A549 treated with Mapracorat at 1 μM for 4 hours (cell line): ENCODE data around the gene TIMM23. TPM values are rescaled to one million over a fixed set of nuclear protein-coding genes. Genes with fewer than 3 reads are reported as not detected.

ENCODE experiments used
- total RNA-seq: library from RNA; stranded (reverse); fragments of 200-300 nt; extraction: Qiagen RNA extraction; gene quantifications from 5 replicates; pipeline ENCODE4 v1.2.3, GENCODE V29; 2022

Gene TIMM23
- 152 to 167 TPM (median 154 TPM) in 5 replicates for total RNA-seq

GRCh38 chr10:45972106-45972812 is at the start of gene TIMM23:
Gene TIMM23, plus strand, starts transcription at chr10:45972489. Its CDS starts 136 bp downstream, at chr10:45972625.

GRCh38 chr10:46030091-46030937 is 58.0 kb downstream of the TIMM23 start, which contains the start of gene NCOA4:
Gene NCOA4, minus strand, starts transcription at chr10:46030623. Its CDS starts 13,943 bp downstream, at chr10:46016680.

GRCh38 chr10:46046261-46046660 is 74.0 kb downstream of the TIMM23 start, which contains the start of gene MSMB:
Gene MSMB, minus strand, starts transcription at chr10:46046269. Its CDS starts 32 bp downstream, at chr10:46046237.

Other genes starting within 250 kb of the TIMM23 start
- 18.5 to 20.7 TPM (median 19.4 TPM) in 5 replicates for gene WASHC2C, start 245.2 kb upstream of the TIMM23 start, total RNA-seq
- 5.2 to 10.4 TPM (median 8.3 TPM) in 5 replicates for gene AGAP4, start 125.0 kb upstream of the TIMM23 start, total RNA-seq
- gene NCOA4, start 58.1 kb downstream of the TIMM23 start, total RNA-seq: 81.5 to 97.8 TPM (median 88.1 TPM) in 5 replicates
- 0.63 TPM in 1 of 5 replicates, not detected in the others for gene MSMB, start 73.8 kb downstream of the TIMM23 start, total RNA-seq